ENCODE measurements around the gene RHOV.

DNA sequence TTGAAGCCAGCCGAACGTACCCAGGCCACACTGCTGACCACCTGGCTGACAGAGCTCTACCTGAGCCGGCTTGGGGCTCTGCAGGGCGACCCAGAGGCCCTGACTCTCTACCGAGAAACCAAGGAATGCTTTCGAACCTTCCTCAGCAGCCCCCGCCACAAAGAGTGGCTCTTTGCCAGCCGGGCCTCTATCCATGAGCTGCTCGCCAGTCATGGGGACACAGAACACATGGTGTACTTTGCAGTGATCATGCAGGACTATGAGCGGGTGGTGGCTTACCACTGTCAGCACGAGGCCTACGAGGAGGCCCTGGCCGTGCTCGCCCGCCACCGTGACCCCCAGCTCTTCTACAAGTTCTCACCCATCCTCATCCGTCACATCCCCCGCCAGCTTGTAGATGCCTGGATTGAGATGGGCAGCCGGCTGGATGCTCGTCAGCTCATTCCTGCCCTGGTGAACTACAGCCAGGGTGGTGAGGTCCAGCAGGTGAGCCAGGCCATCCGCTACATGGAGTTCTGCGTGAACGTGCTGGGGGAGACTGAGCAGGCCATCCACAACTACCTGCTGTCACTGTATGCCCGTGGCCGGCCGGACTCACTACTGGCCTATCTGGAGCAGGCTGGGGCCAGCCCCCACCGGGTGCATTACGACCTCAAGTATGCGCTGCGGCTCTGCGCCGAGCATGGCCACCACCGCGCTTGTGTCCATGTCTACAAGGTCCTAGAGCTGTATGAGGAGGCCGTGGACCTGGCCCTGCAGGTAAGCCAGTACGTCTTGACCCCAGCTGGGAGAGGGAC lies 26.4 kb upstream of the RHOV start:
- TF ChIP-seq POLR2A (IDR thresholded peaks at IDR 0.05): no peak
- TF ChIP-seq, protein P1, sequence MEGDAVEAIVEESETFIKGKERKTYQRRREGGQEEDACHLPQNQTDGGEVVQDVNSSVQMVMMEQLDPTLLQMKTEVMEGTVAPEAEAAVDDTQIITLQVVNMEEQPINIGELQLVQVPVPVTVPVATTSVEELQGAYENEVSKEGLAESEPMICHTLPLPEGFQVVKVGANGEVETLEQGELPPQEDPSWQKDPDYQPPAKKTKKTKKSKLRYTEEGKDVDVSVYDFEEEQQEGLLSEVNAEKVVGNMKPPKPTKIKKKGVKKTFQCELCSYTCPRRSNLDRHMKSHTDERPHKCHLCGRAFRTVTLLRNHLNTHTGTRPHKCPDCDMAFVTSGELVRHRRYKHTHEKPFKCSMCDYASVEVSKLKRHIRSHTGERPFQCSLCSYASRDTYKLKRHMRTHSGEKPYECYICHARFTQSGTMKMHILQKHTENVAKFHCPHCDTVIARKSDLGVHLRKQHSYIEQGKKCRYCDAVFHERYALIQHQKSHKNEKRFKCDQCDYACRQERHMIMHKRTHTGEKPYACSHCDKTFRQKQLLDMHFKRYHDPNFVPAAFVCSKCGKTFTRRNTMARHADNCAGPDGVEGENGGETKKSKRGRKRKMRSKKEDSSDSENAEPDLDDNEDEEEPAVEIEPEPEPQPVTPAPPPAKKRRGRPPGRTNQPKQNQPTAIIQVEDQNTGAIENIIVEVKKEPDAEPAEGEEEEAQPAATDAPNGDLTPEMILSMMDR (IDR thresholded peaks at IDR 0.05): no peak
